G401 (cell line): ENCODE measurements around the gene S100A7. TPM values are rescaled to one million over a fixed set of nuclear protein-coding genes. Genes with fewer than 3 reads are reported as not detected.
"Not testable (repeated sequence)": the region's sequence is repeated elsewhere in the genome, so short reads cannot be mapped to it uniquely, and the experiment has no call there.

Experiments
- DNase-seq: peaks from one replicate; pipeline ENCODE4 v3.0.0-alpha.2; 2015; ENCODE audit warnings: low spot score
- in situ Hi-C: cut with HindIII; loops from 2 replicates; pipeline ENCODE4 v1.10.0; 2016; ENCODE audit warnings: low sequenced_read_pairs, mixed read lengths
- total RNA-seq: library from RNA; depleted of rRNA; stranded (reverse); fragments of >200 nt; shearing (Covaris generic); gene quantifications from 2 replicates; pipeline ENCODE4 v1.2.3, GENCODE V29; 2014

Gene S100A7
- total RNA-seq, 1 experiment from 2014 or later, result not detected

GRCh38 chr1:153437236-153437635 lies 23.2 kb downstream of the S100A7 start:
- in situ Hi-C loops, result no loop called here
- DNase-seq, result no peak

- no peak for DNase-seq
- in situ Hi-C loops, result no loop called here
Measured at GRCh38 chr1:153434746-153435455, 25.6 kb downstream of the S100A7 start.

GRCh38 chr1:153432874-153433681 lies 27.4 kb downstream of the S100A7 start:
- in situ Hi-C loops, result no loop called here

GRCh38 chr1:153431928-153432327 lies 28.5 kb downstream of the S100A7 start:
- in situ Hi-C loops, result no loop called here
- DNase-seq, result no peak

More at GRCh38 chr1:153432874-153433681, 27.4 kb downstream of the S100A7 start:
- DNase-seq, result no peak

- in situ Hi-C loops, result no loop called here
- DNase-seq, result no peak
Measured at GRCh38 chr1:153431427-153431826, 29.0 kb downstream of the S100A7 start.

- in situ Hi-C loops, result no loop called here
- no peak for DNase-seq
Measured at GRCh38 chr1:153431002-153431401, 29.4 kb downstream of the S100A7 start.

GRCh38 chr1:153430561-153430960 lies 29.9 kb downstream of the S100A7 start:
- DNase-seq, result no peak
- in situ Hi-C loops, result no loop called here

- in situ Hi-C loops, result no loop called here
- DNase-seq, result no peak
Measured at GRCh38 chr1:153430166-153430553, 30.3 kb downstream of the S100A7 start.

- in situ Hi-C loops, result no loop called here
- DNase-seq, result no peak
Measured at GRCh38 chr1:153429266-153430165, 30.9 kb downstream of the S100A7 start.

GRCh38 chr1:153428791-153429190 lies 31.7 kb downstream of the S100A7 start:
- in situ Hi-C loops, result no loop called here
- no peak for DNase-seq

GRCh38 chr1:153428073-153428638 lies 32.3 kb downstream of the S100A7 start:
- no peak for DNase-seq
- in situ Hi-C loops, result no loop called here

GRCh38 chr1:153426809-153427208 lies 33.6 kb downstream of the S100A7 start:
- no peak for DNase-seq
- in situ Hi-C loops, result no loop called here

- in situ Hi-C loops, result no loop called here
- peak; percentile 10 for DNase-seq
Measured at GRCh38 chr1:153422450-153423068, 37.9 kb downstream of the S100A7 start.

GRCh38 chr1:153420306-153420705 lies 40.1 kb downstream of the S100A7 start:
- no peak for DNase-seq
- in situ Hi-C loops, result no loop called here

GRCh38 chr1:153419436-153419793 lies 41.0 kb downstream of the S100A7 start:
- DNase-seq, in situ Hi-C loops: not testable (repeated sequence)

GRCh38 chr1:153418758-153419435 lies 41.6 kb downstream of the S100A7 start:
- DNase-seq, in situ Hi-C loops: not testable (repeated sequence)

GRCh38 chr1:153417136-153417888 lies 43.1 kb downstream of the S100A7 start:
- no peak for DNase-seq
- in situ Hi-C loops, result no loop called here
